Osteocyte (in vitro differentiated cells): ENCODE results near the gene ACSF3. TPM values are rescaled to one million over a fixed set of nuclear protein-coding genes. Genes with fewer than 3 reads are reported as not detected.

Source experiments
- DNase-seq: peaks from one replicate; pipeline ENCODE4 v3.0.0; 2021; ENCODE audit warnings: mixed read lengths; ENCODE audit not compliant: unreplicated experiment; ENCODE audit errors: extremely low spot score
- H3K27ac Mint-ChIP-seq: one replicate; pipeline ENCODE4 v1.8.0; 2021; ENCODE audit warnings: mild to moderate bottlenecking, mixed read lengths; ENCODE audit not compliant: unreplicated experiment
- H3K27me3 Mint-ChIP-seq: one replicate; pipeline ENCODE4 v1.8.0; 2021; ENCODE audit warnings: mixed read lengths; ENCODE audit not compliant: unreplicated experiment
- H3K36me3 Mint-ChIP-seq: one replicate; pipeline ENCODE4 v1.8.0; 2021; ENCODE audit warnings: mixed read lengths; ENCODE audit not compliant: unreplicated experiment
- H3K4me1 Mint-ChIP-seq: one replicate; pipeline ENCODE4 v1.8.0; 2021; ENCODE audit warnings: mixed read lengths; ENCODE audit not compliant: unreplicated experiment
- H3K4me3 Mint-ChIP-seq: one replicate; pipeline ENCODE4 v1.8.0; 2021; ENCODE audit warnings: mild to moderate bottlenecking, moderate library complexity, mixed read lengths; ENCODE audit not compliant: unreplicated experiment
- H3K9me3 Mint-ChIP-seq: one replicate; pipeline ENCODE4 v1.8.0; 2021; ENCODE audit warnings: mixed read lengths; ENCODE audit not compliant: unreplicated experiment
- CTCF ChIP-seq: fragments of 200-600 bp; sonication (generic); IDR thresholded peaks from 2 replicates; pipeline ENCODE4 v1.5.0; 2021; ENCODE audit warnings: antibody characterized with exemption, mild to moderate bottlenecking, moderate library complexity
- total RNA-seq: library from RNA; stranded (reverse); gene quantifications from 2 replicates; pipeline ENCODE4 v1.2.1, GENCODE V29; 2021

ACSF3 gene
- total RNA-seq, 1 donor from 2014 or later, result 33.5 TPM

GRCh38 chr16:89169778-89170177, 76.1 kb downstream of the ACSF3 start:
- Mint-ChIP-seq H3K27me3 (peaks cover 8% of the 10 kb centered on the region), H3K4me1 (peaks cover 23% of the 10 kb centered on the region)
- TF ChIP-seq CTCF, result no peak

GRCh38 chr16:89170346-89171215, 76.9 kb downstream of the ACSF3 start:
- Mint-ChIP-seq H3K27me3 (peaks cover 8% of the 10 kb centered on the region), H3K4me1 (peaks cover 25% of the 10 kb centered on the region), H3K4me3 (peak overlapping the region; percentile 52), H3K27ac (no peak overlapping the region), H3K9me3 (no peaks in the 10 kb centered on the region), H3K36me3 (no peaks in the 10 kb centered on the region)
- DNase-seq, result no peak
- no peak for TF ChIP-seq CTCF

More at GRCh38 chr16:89169778-89170177, 76.1 kb downstream of the ACSF3 start:
- DNase-seq, result no peak
- no peaks in the 10 kb centered on the region for H3K36me3 Mint-ChIP-seq
- no peaks in the 10 kb centered on the region for H3K9me3 Mint-ChIP-seq
- H3K27ac Mint-ChIP-seq, result no peak overlapping the region
- H3K4me3 Mint-ChIP-seq, result no peak overlapping the region

GRCh38 chr16:89171216-89172170, 77.8 kb downstream of the ACSF3 start, which contains the start of gene CDH15:
Gene CDH15, plus strand, starts transcription at chr16:89171748. Its CDS starts 84 bp downstream, at chr16:89171832.
- Mint-ChIP-seq H3K9me3 (no peaks in the 10 kb centered on the region), H3K4me1 (peaks cover 24% of the 10 kb centered on the region), H3K36me3 (no peaks in the 10 kb centered on the region), H3K4me3 (peak within 1 kb of the TSS; percentile 52), H3K27me3 (peaks cover 5% of the 10 kb centered on the region), H3K27ac (no peak within 1 kb of the TSS)
- TF ChIP-seq CTCF, result no peak
- DNase-seq, result peak; percentile 91

- no peak for TF ChIP-seq CTCF
- Mint-ChIP-seq H3K36me3 (no peaks in the 10 kb centered on the region), H3K9me3 (no peaks in the 10 kb centered on the region), H3K27ac (no peak overlapping the region), H3K4me3 (no peak overlapping the region), H3K27me3 (peaks cover 3% of the 10 kb centered on the region), H3K4me1 (peaks cover 23% of the 10 kb centered on the region)
- no peak for DNase-seq
Observed at GRCh38 chr16:89172171-89172527, 78.5 kb downstream of the ACSF3 start.
